Measurements from ENCODE around the gene ZMYM4. TPM values are rescaled to one million over a fixed set of nuclear protein-coding genes. Genes with fewer than 3 reads are reported as not detected.

ZMYM4 gene
- total and polyA plus RNA-seq, 12 donors, result 6.7 to 37.7 (median 34.1) TPM

GRCh38 chr1:35431173-35431599 lies 162.7 kb downstream of the ZMYM4 start:
- peaks cover 0 to 68% (median 26%) of the 10 kb centered on the region in 9 donors for H3K36me3 ChIP-seq
- intact Hi-C loops (cut with DNase I), result no loop called here

GRCh38 chr1:35432231-35432630 lies 163.7 kb downstream of the ZMYM4 start:
- WGBS, 2 donors, result 92% methylated on average over 10 of the region's 10 CpGs
- Histone ChIP-seq H3K9me3 (no peaks in the 10 kb centered on the region), H3K27me3 (no peaks in the 10 kb centered on the region), H3K4me1 (peaks cover 0 to 4% (median 0%) of the 10 kb centered on the region in 9 donors), H3K36me3 (peaks cover 0 to 72% (median 34%) of the 10 kb centered on the region in 9 donors), H3K27ac (no peak overlapping the region), H3K4me3 (no peak overlapping the region)
- TF ChIP-seq CTCF (IDR thresholded peaks at IDR 0.05), result no peak
- DNase-seq (no peak), ATAC-seq (no peak)
- intact Hi-C loops (cut with DNase I), result no loop called here

More at GRCh38 chr1:35431173-35431599, 162.7 kb downstream of the ZMYM4 start:
- Histone ChIP-seq H3K27me3 (no peaks in the 10 kb centered on the region), H3K27ac (no peak overlapping the region), H3K4me3 (no peak overlapping the region), H3K9me3 (no peaks in the 10 kb centered on the region), H3K4me1 (peaks cover 0 to 4% (median 0%) of the 10 kb centered on the region in 9 donors)
- DNase-seq, result no peak
- TF ChIP-seq CTCF (IDR thresholded peaks at IDR 0.05), result no peak
- no peak for ATAC-seq
- 76 to 77% methylated on average over 7 of the region's 7 CpGs for WGBS, 2 donors

DNA sequence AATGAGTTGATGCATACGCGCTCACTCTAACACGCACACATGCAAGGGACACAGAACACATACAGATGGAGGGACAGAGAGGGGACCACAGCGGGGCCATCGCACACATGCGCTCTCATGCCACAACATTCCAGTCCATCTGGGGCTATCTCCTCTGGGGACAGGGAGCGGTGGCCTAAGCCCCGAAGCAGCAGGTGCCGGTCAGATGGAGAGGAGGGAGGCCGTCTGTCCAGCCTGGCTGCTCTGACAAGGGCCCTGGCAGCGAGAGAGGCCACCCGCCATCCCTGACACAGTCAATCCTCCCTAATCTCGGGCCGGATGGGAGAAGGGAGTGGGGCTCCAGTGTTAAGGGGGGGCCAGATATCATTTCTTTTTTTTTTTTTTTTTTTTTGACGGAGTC lies 165.2 kb downstream of the ZMYM4 start:
- no peak for DNase-seq
- intact Hi-C loops (cut with DNase I), result no loop called here
- ATAC-seq, result peak in 1 of 8 donors; percentile 13
- H3K4me1 ChIP-seq, result peaks cover 0 to 4% (median 0%) of the 10 kb centered on the region in 9 donors
- no peaks in the 10 kb centered on the region for H3K27me3 ChIP-seq
- peaks cover 0 to 81% (median 40%) of the 10 kb centered on the region in 9 donors for H3K36me3 ChIP-seq
- whole genome bisulfite sequencing, 2 donors, result 85 to 86% methylated on average over 14 of the region's 15 CpGs
- H3K4me3 ChIP-seq, result no peak overlapping the region
- no peak overlapping the region for H3K27ac ChIP-seq
- TF ChIP-seq CTCF (IDR thresholded peaks at IDR 0.05), result no peak
- no peaks in the 10 kb centered on the region for H3K9me3 ChIP-seq

GRCh38 chr1:35434703-35435102 lies 166.2 kb downstream of the ZMYM4 start:
- Histone ChIP-seq H3K36me3 (peaks cover 0 to 91% (median 48%) of the 10 kb centered on the region in 9 donors), H3K27me3 (no peaks in the 10 kb centered on the region), H3K4me1 (no peaks in the 10 kb centered on the region), H3K4me3 (no peak overlapping the region), H3K9me3 (no peaks in the 10 kb centered on the region), H3K27ac (no peak overlapping the region)
- no peak for TF ChIP-seq CTCF (IDR thresholded peaks at IDR 0.05)
- intact Hi-C loops (cut with DNase I), result no loop called here
- ATAC-seq, result no peak
- DNase-seq, result no peak
- 89 to 91% methylated on average over 12 of the region's 12 CpGs for WGBS, 2 donors
